SKM-1 treated with dmso at 0.1 percent for 144 hours (cell line): ENCODE measurements around the gene COL23A1.

ENCODE experiments used
- DNase-seq: peaks from one replicate; lab custom pipeline; 2025; ENCODE audit not compliant: unreplicated experiment; lab: John Stamatoyannopoulos, UW

Gene COL23A1

GRCh38 chr5:178403956-178404600 is 186.1 kb downstream of the COL23A1 start:
- DNase-seq: no peak

GRCh38 chr5:178403351-178403750 is 186.8 kb downstream of the COL23A1 start:
- no peak for DNase-seq

DNA sequence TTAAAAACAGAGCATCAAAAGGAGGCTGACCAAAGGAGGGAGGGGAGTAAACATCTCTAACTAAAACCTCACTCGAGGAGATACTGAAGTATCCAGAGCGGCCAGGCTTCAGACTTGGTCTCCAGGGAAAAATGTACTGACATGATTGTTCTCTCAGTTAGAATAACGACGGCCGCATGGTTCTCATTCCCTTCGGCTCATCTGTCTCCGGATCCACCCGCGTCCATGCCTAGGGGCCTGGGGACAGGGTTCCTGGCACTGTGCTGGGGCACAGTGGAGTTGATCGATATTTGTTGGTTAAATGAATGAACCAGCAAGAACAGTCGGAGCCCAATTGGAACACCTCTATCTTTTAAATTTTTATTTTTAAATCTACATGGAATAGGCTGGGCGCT is 190.5 kb downstream of the COL23A1 start:
- DNase-seq: no peak

DNA sequence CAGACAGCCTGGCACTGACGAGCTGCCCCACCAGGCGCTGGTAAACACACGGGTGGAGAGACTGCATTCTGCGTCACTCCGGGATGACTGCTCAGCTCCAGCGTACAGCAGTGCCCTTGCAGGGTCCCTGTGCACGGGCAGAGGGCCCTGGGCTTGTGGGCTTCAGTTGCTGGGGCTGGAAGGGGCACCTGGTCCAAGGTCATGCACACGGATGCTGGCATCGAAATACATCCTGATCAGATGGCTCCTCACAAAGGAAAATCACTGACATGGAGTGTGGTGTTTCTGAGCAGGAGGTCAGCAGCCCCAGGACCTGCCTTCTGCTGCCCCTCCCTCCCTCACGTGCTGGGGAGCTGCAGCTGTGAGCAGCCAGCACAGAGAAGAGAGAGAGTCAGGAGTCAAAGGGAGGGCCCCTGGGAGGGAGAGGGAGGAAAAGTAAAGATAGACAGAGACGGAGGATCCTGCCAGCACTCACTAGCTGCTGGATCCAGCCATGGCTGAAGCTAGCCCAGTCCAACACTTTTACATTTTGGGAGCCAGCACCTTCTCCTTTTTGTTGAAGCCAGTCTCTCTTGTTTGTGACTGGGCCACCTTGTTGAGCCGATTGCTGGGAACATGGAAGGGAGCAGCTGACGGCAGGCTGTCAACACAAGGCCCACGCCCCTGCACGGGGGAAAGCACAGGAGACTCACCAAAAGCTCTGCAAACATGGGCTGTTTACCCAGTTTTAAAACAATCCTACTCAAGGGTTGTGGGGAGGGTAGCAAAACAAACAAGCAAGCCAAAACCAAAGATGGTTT is 191.1 kb downstream of the COL23A1 start:
- DNase-seq: no peak

DNA sequence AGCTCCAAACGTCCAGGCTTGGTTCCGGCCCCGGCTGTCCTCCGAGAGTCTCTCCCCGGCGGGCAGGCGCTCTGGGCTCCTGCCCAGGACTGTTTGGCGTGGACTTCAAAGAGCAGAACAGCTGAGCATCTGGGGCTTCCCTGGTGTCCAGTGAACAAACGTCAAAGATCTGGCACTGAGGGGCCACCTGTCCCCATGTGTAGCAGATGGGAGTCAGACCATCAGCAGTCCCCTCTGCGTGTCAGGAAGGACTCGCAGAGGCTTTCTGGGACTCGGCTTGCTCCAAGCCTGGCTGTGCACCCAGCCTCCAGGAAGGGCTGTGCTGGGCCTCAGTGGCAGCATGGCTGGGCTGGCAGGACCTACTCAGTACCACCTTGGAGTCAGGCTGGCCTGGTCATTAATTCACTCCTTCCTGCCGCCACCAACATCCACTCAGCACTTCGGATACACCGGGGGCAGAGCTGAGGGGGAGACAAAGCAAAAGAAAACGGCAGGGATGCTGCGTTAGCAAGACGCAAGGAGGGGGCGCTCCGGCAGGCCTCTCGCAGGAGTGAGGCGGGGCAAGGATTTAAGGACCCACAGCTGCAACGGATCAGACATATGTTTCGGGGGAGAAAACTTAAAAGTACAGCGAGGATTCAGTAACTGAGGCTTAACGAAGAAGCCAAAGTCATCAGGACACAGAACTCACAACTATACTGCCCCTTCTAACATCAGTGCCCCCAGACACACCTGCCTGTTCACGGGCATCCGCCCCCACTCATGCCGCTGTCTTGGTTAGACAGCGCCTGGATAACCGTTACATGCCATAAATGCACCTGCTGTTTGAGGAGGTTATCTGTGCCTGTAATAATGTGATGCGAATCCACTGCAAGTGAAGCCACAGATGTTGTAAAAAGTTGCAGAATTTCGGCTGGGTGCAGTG is 193.1 kb downstream of the COL23A1 start:
- no peak for DNase-seq

GRCh38 chr5:178394074-178394473 is 196.1 kb downstream of the COL23A1 start:
- no peak for DNase-seq

DNA sequence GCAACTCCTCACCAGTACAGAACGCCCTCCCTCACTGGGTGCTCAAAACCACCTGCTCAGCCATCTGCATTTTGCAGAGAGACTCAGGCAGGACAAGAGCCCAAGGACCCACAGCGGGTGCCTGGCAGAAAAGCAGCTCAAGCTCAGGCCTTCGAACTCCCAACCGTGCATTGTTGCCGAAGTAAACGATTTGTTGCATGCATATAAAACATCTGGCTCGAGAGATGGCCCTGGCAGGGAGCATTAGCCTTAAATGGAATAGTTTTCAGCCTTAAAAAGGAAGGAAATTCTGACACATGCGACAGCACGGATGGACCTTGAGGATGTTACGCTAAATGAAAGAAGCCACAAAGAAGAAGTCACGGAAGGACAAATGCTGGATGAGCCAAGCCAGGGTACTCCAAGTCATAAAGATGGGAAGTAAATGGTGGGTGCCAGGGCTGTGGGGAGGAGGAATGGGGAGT is 197.2 kb downstream of the COL23A1 start:
- DNase-seq: peak; percentile 84

- no peak for DNase-seq
These were observed 197.8 kb downstream of the COL23A1 start for GRCh38 chr5:178392386-178392785.

GRCh38 chr5:178391480-178391879 is 198.7 kb downstream of the COL23A1 start:
- DNase-seq: no peak

DNA sequence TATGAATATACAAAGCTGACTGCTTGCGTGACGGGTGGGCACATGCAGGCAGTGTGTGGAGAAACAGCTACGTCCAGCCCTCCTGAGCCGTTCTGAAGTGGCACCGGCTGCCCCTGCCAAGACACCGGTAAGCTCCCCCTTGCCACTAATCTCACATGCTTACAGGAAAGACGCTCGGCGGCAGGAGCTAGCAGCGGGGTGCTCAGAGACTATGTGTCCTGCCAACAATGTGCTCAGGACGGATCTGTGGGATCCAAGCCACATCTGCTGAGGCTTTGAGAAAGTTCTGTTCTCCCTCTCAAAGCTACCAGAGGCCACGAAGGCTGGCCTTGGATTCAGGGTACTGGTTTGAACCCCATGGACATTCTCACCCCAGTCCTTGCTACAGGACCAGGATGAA is 200.4 kb downstream of the COL23A1 start:
- DNase-seq: no peak

DNA sequence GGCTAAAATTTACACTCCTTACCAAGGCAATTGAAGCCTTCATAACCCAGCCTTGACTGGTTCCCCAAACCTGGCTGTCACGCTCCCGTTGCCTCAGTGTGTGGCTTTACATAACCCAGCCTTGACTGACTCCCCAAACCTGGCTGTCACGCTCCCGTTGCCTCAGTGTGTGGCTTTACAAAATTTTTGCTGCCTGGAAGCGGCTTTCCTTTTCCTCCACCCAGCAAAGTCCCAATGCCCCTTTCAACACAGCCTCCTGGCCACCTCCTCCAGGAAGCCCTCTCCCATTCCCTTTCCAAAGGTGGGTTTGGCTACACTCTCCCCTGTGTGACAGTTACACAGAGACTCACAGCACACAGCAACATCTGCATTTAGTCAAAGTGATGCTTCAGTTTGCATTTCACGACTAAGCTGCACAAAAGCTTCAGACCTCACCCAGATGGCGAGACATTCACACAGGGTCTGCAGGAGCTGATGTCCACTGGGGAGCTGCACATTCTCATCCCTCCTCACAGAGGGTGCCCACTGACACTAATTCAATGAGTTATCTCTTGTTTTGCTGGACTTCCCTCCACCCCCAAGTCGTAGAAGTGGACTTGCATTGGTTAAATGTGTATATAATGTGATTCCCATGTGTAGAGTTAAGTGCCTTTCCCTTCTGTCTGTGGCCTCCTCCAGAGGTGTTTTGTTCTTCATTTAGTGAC is 201.0 kb downstream of the COL23A1 start:
- DNase-seq: peak; percentile 56

GRCh38 chr5:178388386-178389025 is 201.7 kb downstream of the COL23A1 start:
- peak; percentile 35 for DNase-seq

- DNase-seq: no peak
These were observed 202.4 kb downstream of the COL23A1 start for GRCh38 chr5:178387856-178388190.

DNA sequence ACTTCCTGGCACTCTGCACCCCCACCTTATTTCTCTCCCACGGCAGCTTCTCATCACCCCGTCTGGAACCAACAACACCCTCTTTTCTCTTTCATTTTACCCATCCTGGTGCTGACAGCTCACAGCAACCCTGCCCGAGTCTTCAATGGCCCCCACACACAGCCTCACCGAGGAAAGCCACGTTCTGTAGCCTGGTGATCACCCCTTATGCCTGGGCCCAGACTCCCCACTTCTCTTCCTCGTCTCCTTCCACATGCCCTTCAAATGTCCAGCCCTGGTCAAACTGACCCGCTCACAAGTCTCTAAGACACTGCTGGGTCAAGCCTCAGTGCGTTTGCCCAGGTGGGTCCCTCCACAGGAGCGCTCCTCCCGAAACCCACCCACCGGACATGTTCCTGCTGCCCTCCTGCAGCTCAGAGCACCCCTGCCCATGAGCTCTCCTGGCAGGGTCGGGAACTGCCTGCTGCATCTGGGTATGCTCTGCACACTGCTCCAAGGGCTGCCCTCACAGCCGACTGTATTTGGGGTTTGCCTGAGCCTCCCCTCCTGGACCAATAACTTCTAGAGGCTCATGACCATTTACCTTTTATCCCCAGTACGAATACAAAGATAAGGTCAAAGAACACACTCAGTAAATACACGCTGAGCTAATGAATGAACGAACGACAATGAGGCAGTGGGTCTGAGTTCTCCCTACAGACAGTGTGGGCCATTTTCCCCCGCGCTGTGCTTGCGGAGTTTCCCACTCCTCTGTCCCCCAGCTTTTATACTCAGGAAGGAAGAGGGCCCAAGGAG is 202.9 kb downstream of the COL23A1 start:
- no peak for DNase-seq

GRCh38 chr5:178386336-178386931 is 203.8 kb downstream of the COL23A1 start:
- DNase-seq: no peak

GRCh38 chr5:178385496-178385890 is 204.7 kb downstream of the COL23A1 start:
- DNase-seq: no peak

DNA sequence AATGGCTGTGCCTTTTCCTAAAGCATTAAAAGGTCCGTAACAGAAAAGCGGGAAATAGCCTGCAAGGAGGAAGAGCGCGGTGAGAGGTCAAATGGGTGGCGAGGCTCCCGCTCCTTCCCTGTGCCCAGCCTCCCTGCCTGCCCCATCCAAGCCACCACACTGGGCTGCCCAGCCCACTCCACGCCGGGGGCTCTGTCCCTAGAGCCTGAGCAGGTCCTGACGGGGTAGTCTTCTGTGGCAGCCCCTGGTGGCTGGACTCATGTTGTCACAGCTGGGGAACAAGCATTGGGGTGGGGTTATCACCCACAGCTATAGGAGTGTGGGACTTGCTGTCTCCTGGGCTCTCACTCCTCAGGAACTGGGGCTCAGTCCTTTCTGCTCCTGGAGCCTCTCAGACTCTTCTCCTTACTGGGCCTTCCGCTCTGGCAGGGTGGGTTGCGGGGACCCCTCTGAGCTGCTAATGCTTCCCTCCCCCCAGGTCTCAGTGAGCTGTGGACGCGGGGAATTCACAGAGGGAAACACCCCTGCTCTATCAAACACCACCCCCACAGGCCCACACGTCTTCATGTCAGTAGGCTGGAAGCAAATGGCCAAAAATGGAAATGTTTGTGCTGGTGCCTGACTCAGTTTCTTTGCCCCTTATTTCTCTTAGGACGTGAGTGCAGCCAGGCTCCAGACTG is 205.2 kb downstream of the COL23A1 start:
- no peak for DNase-seq

- no peak for DNase-seq
These were observed 206.0 kb downstream of the COL23A1 start for GRCh38 chr5:178383919-178384815.
